Measurements from ENCODE around the gene TPRN.

- TF ChIP-seq CTCF (IDR thresholded peaks at IDR 0.05) (no peak), NR3C1 (CRISPR knock-in tag; conservative IDR thresholded peaks at IDR 0.05; ENCODE audit: low read depth) (no peak), ELF4 (CRISPR knock-in tag; IDR thresholded peaks at IDR 0.05; ENCODE audit: low read depth) (no peak), ZSCAN18 (CRISPR knock-in tag; IDR thresholded peaks at IDR 0.05) (no peak), USF2 (CRISPR knock-in tag; IDR thresholded peaks at IDR 0.05) (no peak), IRF1 (CRISPR knock-in tag; IDR thresholded peaks at IDR 0.05) (no peak), NR2C2 (CRISPR knock-in tag; IDR thresholded peaks at IDR 0.05) (no peak)
Measured at GRCh38 chr9:137193771-137194170, 6.8 kb downstream of the TPRN start.

All from WTC11 (cell line).